ENCODE measurements around the gene CCDC191. TPM values are rescaled to one million over a fixed set of nuclear protein-coding genes. Genes with fewer than 3 reads are reported as not detected.

The CCDC191 gene
- polyA plus RNA-seq, 1 donor (not counting 4 experiments of a cell fraction or from before 2014, with no cell fraction given): 3.6 TPM

DNA sequence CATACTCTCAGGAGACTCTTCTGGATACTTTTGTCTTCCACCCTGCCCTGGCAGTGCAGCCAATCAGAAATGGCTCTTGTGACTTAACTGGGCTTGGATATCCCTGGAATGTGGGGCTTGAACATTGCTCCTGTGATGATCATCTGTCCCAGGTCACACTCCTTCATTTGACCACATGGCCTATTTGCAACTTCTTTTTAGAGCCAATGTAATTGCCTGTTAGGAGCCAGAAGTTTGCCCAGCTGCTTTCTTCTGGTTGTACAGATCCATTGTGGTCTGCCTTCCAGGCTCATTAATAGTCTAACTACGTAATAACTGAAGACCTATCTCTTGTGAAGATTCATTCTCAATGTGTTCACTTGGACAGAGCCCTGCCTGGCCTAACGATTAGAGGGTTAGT lies 30.0 kb upstream of the CCDC191 start:
- Histone ChIP-seq H3K4me2 (ENCODE audit: control insufficient read depth, extremely low read depth, insufficient read depth, low read depth, low read length) (no peak overlapping the region), H3K79me2 (ENCODE audit: control insufficient read depth, insufficient read depth, low read length) (no peaks in the 10 kb centered on the region), H3K9me3 (ENCODE audit: control insufficient read depth, low read depth, low read length) (no peaks in the 10 kb centered on the region), H3K9me1 (ENCODE audit: control insufficient read depth, extremely low read depth, insufficient read depth, low read length) (no peaks in the 10 kb centered on the region), H3K9ac (ENCODE audit: control insufficient read depth, extremely low read depth, insufficient read depth, low read length) (no peak overlapping the region), H3K27ac (ENCODE audit: control insufficient read depth, insufficient read depth, low read length) (no peak overlapping the region), H3K4me1 (ENCODE audit: control insufficient read depth, extremely low read depth, insufficient read depth, low read length) (no peaks in the 10 kb centered on the region), H3K4me3 (ENCODE audit: control insufficient read depth in 2 of 3, extremely low read depth in 1 of 3, insufficient read depth in 2 of 3, low read depth in 1 of 3, low read length in 3 of 3) (no peak overlapping the region), H2AFZ (ENCODE audit: control insufficient read depth, low read length) (no peak overlapping the region), H3K27me3 (ENCODE audit: control insufficient read depth, extremely low read depth, insufficient read depth, low read length) (no peaks in the 10 kb centered on the region), H3K36me3 (ENCODE audit: control insufficient read depth in 2 of 2, extremely low read depth in 1 of 2, insufficient read depth in 2 of 2, low read length in 2 of 2) (peaks cover 5 to 10% of the 10 kb centered on the region in 2 experiments), H4K20me1 (ENCODE audit: control insufficient read depth, extremely low read depth, insufficient read depth, low read length) (no peaks in the 10 kb centered on the region)
- DNase-seq (ENCODE audit: low read depth, low spot score): no peak
- TF ChIP-seq, protein P1, sequence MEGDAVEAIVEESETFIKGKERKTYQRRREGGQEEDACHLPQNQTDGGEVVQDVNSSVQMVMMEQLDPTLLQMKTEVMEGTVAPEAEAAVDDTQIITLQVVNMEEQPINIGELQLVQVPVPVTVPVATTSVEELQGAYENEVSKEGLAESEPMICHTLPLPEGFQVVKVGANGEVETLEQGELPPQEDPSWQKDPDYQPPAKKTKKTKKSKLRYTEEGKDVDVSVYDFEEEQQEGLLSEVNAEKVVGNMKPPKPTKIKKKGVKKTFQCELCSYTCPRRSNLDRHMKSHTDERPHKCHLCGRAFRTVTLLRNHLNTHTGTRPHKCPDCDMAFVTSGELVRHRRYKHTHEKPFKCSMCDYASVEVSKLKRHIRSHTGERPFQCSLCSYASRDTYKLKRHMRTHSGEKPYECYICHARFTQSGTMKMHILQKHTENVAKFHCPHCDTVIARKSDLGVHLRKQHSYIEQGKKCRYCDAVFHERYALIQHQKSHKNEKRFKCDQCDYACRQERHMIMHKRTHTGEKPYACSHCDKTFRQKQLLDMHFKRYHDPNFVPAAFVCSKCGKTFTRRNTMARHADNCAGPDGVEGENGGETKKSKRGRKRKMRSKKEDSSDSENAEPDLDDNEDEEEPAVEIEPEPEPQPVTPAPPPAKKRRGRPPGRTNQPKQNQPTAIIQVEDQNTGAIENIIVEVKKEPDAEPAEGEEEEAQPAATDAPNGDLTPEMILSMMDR (optimal IDR thresholded peaks at IDR 0.05 in 1 of 3, IDR thresholded peaks at IDR 0.05 in 1 of 3, conservative IDR thresholded peaks at IDR 0.05 in 1 of 3; ENCODE audit: extremely low read depth in 1 of 3, insufficient read depth in 2 of 3, low read length in 3 of 3): no peak
- no peak for TF ChIP-seq EZH2 (IDR thresholded peaks at IDR 0.05; ENCODE audit: low read length)
- no peak for FAIRE-seq
- dilution Hi-C loops (cut with MboI; ENCODE audit: extremely low pct_ligation_motif_present, low sequenced_read_pairs): no loop called here

DNA sequence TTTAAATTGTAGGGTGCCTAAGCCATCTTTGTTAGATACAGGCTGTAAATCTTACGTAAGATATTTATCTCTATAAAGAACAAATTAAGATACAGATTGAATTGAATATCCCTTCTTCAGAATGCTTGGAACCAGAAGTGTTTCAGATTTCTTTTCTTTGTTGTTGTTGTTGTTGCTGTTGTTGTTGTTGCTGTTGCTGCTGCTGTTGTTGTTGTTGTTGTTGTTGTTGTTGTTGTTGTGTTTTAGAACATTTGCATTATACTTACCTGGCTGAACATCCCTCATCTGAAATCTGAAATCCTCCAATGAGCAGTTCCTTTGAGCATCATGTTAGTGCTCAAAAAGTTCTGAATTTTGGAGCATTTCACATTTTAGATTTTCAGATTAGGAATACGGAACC lies 26.8 kb upstream of the CCDC191 start:
- FAIRE-seq (peak; percentile 20), DNase-seq (ENCODE audit: low read depth, low spot score) (no peak)
- H3K27ac ChIP-seq (ENCODE audit: control insufficient read depth, insufficient read depth, low read length): no peak overlapping the region

More for the DNA sequence above, 26.8 kb upstream of the CCDC191 start:
- no peak overlapping the region for H3K9ac ChIP-seq (ENCODE audit: control insufficient read depth, extremely low read depth, insufficient read depth, low read length)
- H3K79me2 ChIP-seq (ENCODE audit: control insufficient read depth, insufficient read depth, low read length): no peaks in the 10 kb centered on the region
- no peaks in the 10 kb centered on the region for H3K4me1 ChIP-seq (ENCODE audit: control insufficient read depth, extremely low read depth, insufficient read depth, low read length)
- dilution Hi-C loops (cut with MboI; ENCODE audit: extremely low pct_ligation_motif_present, low sequenced_read_pairs): no loop called here
- no peaks in the 10 kb centered on the region for H3K27me3 ChIP-seq (ENCODE audit: control insufficient read depth, extremely low read depth, insufficient read depth, low read length)
- H2AFZ ChIP-seq (ENCODE audit: control insufficient read depth, low read length): no peak overlapping the region
- TF ChIP-seq, protein P1 (optimal IDR thresholded peaks at IDR 0.05 in 1 of 3, IDR thresholded peaks at IDR 0.05 in 1 of 3, conservative IDR thresholded peaks at IDR 0.05 in 1 of 3; ENCODE audit: extremely low read depth in 1 of 3, insufficient read depth in 2 of 3, low read length in 3 of 3): no peak
- TF ChIP-seq EZH2 (IDR thresholded peaks at IDR 0.05; ENCODE audit: low read length): no peak
- H3K9me3 ChIP-seq (ENCODE audit: control insufficient read depth, low read depth, low read length): no peaks in the 10 kb centered on the region
- peaks cover 6 to 9% of the 10 kb centered on the region in 2 experiments for H3K36me3 ChIP-seq (ENCODE audit: control insufficient read depth in 2 of 2, extremely low read depth in 1 of 2, insufficient read depth in 2 of 2, low read length in 2 of 2)
- no peak overlapping the region for H3K4me3 ChIP-seq (ENCODE audit: control insufficient read depth in 2 of 3, extremely low read depth in 1 of 3, insufficient read depth in 2 of 3, low read depth in 1 of 3, low read length in 3 of 3)
- no peak overlapping the region for H3K4me2 ChIP-seq (ENCODE audit: control insufficient read depth, extremely low read depth, insufficient read depth, low read depth, low read length)
- no peaks in the 10 kb centered on the region for H3K9me1 ChIP-seq (ENCODE audit: control insufficient read depth, extremely low read depth, insufficient read depth, low read length)
- no peaks in the 10 kb centered on the region for H4K20me1 ChIP-seq (ENCODE audit: control insufficient read depth, extremely low read depth, insufficient read depth, low read length)

Data from keratinocyte (primary cell).